Measurements from ENCODE around the gene ISCU. TPM values are rescaled to one million over a fixed set of nuclear protein-coding genes. Genes with fewer than 3 reads are reported as not detected.

ISCU gene
- total and polyA plus RNA-seq, 9 of the 15 experiments (the other 6 are each of a cell fraction or from before 2014, with no cell fraction given), result 15.9 to 92.5 (median 77.3) TPM

GRCh38 chr12:108611884-108612415, 49.6 kb downstream of the ISCU start (continued):
- no peak for TF ChIP-seq EWSR1 (IDR thresholded peaks at IDR 0.05; ENCODE audit: borderline replicate concordance, low read depth, partially characterized antibody)
- no peak for TF ChIP-seq ELF1 (tag; IDR thresholded peaks at IDR 0.05)
- no peak for TF ChIP-seq PURB (CRISPR knock-in tag; IDR thresholded peaks at IDR 0.05; ENCODE audit: low read depth)
- TF ChIP-seq U2AF1 (optimal IDR thresholded peaks at IDR 0.05; ENCODE audit: low read depth, low read length), result no peak
- TF ChIP-seq MIER1 (IDR thresholded peaks at IDR 0.05; ENCODE audit: low read depth), result no peak
- no peak for TF ChIP-seq BACH1 (tag; IDR thresholded peaks at IDR 0.05)
- TF ChIP-seq RBM25 (IDR thresholded peaks at IDR 0.05; ENCODE audit: low read depth, low read length, severe bottlenecking), result peak; percentile 78
- no peak for TF ChIP-seq PPARD (CRISPR knock-in tag; IDR thresholded peaks at IDR 0.05)
- TF ChIP-seq ZNF311 (CRISPR knock-in tag; IDR thresholded peaks at IDR 0.05), result no peak
- no peak for TF ChIP-seq BMI1 (IDR thresholded peaks at IDR 0.05; ENCODE audit: low read length)
- TF ChIP-seq GTF2E2 (tag; IDR thresholded peaks at IDR 0.05), result no peak
- no peak for TF ChIP-seq ZNF280B (CRISPR knock-in tag; IDR thresholded peaks at IDR 0.05)
- no peak for TF ChIP-seq ZNF431 (CRISPR knock-in tag; IDR thresholded peaks at IDR 0.05)
- TF ChIP-seq, protein P1, sequence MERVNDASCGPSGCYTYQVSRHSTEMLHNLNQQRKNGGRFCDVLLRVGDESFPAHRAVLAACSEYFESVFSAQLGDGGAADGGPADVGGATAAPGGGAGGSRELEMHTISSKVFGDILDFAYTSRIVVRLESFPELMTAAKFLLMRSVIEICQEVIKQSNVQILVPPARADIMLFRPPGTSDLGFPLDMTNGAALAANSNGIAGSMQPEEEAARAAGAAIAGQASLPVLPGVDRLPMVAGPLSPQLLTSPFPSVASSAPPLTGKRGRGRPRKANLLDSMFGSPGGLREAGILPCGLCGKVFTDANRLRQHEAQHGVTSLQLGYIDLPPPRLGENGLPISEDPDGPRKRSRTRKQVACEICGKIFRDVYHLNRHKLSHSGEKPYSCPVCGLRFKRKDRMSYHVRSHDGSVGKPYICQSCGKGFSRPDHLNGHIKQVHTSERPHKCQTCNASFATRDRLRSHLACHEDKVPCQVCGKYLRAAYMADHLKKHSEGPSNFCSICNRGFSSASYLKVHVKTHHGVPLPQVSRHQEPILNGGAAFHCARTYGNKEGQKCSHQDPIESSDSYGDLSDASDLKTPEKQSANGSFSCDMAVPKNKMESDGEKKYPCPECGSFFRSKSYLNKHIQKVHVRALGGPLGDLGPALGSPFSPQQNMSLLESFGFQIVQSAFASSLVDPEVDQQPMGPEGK (CRISPR knock-in tag; IDR thresholded peaks at IDR 0.05; ENCODE audit: borderline replicate concordance), result no peak
- TF ChIP-seq ZNF583 (CRISPR knock-in tag; IDR thresholded peaks at IDR 0.05), result no peak
- TF ChIP-seq PHB2 (IDR thresholded peaks at IDR 0.05; ENCODE audit: low read depth), result no peak
- TF ChIP-seq, protein P2, sequence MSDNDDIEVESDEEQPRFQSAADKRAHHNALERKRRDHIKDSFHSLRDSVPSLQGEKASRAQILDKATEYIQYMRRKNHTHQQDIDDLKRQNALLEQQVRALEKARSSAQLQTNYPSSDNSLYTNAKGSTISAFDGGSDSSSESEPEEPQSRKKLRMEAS (CRISPR knock-in tag; IDR thresholded peaks at IDR 0.05), result no peak
- TF ChIP-seq HMGXB4 (CRISPR knock-in tag; IDR thresholded peaks at IDR 0.05), result no peak
- no peak for TF ChIP-seq POLR2H (tag; IDR thresholded peaks at IDR 0.05; ENCODE audit: low read depth)
- TF ChIP-seq, protein P3, sequence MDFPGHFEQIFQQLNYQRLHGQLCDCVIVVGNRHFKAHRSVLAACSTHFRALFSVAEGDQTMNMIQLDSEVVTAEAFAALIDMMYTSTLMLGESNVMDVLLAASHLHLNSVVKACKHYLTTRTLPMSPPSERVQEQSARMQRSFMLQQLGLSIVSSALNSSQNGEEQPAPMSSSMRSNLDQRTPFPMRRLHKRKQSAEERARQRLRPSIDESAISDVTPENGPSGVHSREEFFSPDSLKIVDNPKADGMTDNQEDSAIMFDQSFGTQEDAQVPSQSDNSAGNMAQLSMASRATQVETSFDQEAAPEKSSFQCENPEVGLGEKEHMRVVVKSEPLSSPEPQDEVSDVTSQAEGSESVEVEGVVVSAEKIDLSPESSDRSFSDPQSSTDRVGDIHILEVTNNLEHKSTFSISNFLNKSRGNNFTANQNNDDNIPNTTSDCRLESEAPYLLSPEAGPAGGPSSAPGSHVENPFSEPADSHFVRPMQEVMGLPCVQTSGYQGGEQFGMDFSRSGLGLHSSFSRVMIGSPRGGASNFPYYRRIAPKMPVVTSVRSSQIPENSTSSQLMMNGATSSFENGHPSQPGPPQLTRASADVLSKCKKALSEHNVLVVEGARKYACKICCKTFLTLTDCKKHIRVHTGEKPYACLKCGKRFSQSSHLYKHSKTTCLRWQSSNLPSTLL (IDR thresholded peaks at IDR 0.05), result no peak
- TF ChIP-seq FOXJ3 (CRISPR knock-in tag; IDR thresholded peaks at IDR 0.05), result no peak
- no peak for TF ChIP-seq ARHGAP35 (IDR thresholded peaks at IDR 0.05; ENCODE audit: partially characterized antibody)
- no peak for TF ChIP-seq POU5F1 (IDR thresholded peaks at IDR 0.05; ENCODE audit: borderline replicate concordance, low read depth, low read length, partially characterized antibody)
